Epithelial cell of esophagus (primary cell): Measurements from ENCODE around the gene NCK1.

ENCODE experiments used
- DNase-seq: peaks from one replicate; pipeline ENCODE4 v3.0.0; 2010; ENCODE audit warnings: low read depth
- H3K4me3 ChIP-seq: 2 replicates; pipeline ENCODE4 v1.5.1; 2011; ENCODE audit warnings: mild to moderate bottlenecking, low read length, control low read depth
- TF ChIP-seq, protein P1 (sequence below): IDR thresholded peaks from 2 replicates; pipeline ENCODE4 v1.5.1; 2011; ENCODE audit warnings: low read depth, mild to moderate bottlenecking, low read length, control low read depth, inconsistent platforms; ENCODE audit not compliant: insufficient read depth; ENCODE audit errors: missing control alignments

Gene NCK1

GRCh38 chr3:136947477-136947876, 85.5 kb downstream of the NCK1 start:
- DNase-seq: no peak
- TF ChIP-seq, protein P1, sequence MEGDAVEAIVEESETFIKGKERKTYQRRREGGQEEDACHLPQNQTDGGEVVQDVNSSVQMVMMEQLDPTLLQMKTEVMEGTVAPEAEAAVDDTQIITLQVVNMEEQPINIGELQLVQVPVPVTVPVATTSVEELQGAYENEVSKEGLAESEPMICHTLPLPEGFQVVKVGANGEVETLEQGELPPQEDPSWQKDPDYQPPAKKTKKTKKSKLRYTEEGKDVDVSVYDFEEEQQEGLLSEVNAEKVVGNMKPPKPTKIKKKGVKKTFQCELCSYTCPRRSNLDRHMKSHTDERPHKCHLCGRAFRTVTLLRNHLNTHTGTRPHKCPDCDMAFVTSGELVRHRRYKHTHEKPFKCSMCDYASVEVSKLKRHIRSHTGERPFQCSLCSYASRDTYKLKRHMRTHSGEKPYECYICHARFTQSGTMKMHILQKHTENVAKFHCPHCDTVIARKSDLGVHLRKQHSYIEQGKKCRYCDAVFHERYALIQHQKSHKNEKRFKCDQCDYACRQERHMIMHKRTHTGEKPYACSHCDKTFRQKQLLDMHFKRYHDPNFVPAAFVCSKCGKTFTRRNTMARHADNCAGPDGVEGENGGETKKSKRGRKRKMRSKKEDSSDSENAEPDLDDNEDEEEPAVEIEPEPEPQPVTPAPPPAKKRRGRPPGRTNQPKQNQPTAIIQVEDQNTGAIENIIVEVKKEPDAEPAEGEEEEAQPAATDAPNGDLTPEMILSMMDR: no peak
- no peak overlapping the region for H3K4me3 ChIP-seq

- DNase-seq: no peak
- TF ChIP-seq, protein P1: no peak
- no peak overlapping the region for H3K4me3 ChIP-seq
These were observed 87.1 kb downstream of the NCK1 start for GRCh38 chr3:136949146-136949545.

- no peak overlapping the region for H3K4me3 ChIP-seq
- no peak for DNase-seq
- TF ChIP-seq, protein P1: peak; percentile 40
These were observed 87.7 kb downstream of the NCK1 start for GRCh38 chr3:136949708-136950107.

- no peak for DNase-seq
- TF ChIP-seq, protein P1: no peak
- H3K4me3 ChIP-seq: no peak overlapping the region
These were observed 88.6 kb downstream of the NCK1 start for GRCh38 chr3:136950623-136951022.

GRCh38 chr3:136952292-136952691, 90.3 kb downstream of the NCK1 start:
- no peak overlapping the region for H3K4me3 ChIP-seq
- peak; percentile 95 for DNase-seq
- TF ChIP-seq, protein P1: no peak

GRCh38 chr3:136954251-136954650, 92.2 kb downstream of the NCK1 start:
- TF ChIP-seq, protein P1: no peak
- DNase-seq: peak; percentile 11
- no peak overlapping the region for H3K4me3 ChIP-seq

GRCh38 chr3:136954980-136955780, 93.2 kb downstream of the NCK1 start:
- no peak overlapping the region for H3K4me3 ChIP-seq
- TF ChIP-seq, protein P1: no peak
- DNase-seq: no peak
